ENCODE measurements around the gene ABHD12. TPM values are rescaled to one million over a fixed set of nuclear protein-coding genes. Genes with fewer than 3 reads are reported as not detected.

ABHD12 gene
- total and polyA plus RNA-seq, 2 donors (not counting 3 experiments of a cell fraction or from before 2014, with no cell fraction given), result 19.2 to 36.0 TPM

DNA sequence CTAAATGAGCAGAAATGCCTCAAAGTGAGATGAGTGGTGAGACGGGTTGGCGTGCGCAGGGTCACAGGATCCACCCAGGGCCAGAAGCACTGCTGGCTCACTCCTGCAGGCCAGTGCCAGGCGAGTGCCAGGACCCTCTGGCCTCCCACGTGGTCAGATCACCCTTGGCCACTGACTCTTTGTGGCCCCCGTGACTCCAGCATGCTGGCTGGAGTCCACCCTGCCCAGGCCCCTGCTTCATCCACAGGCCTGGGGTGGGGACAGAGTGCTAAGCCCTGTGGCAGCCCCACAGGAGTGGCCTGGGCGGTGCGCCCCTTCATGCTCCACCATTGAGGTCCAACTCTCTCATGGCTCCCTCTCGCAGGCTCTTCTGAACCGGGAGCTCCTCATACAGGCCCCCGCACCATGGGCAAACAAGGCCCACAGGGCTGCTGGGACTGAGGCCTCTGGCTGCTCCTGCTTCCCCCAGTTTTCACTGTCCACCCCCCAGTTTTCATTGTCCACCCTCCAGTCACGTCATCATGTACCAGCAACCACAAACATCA is 61.6 kb downstream of the ABHD12 start:
- H3K27me3 ChIP-seq (ENCODE audit: control insufficient read depth in 2 of 2, insufficient read depth in 2 of 2, low read length in 2 of 2), result no peaks in the 10 kb centered on the region
- TF ChIP-seq POLR2A (IDR thresholded peaks at IDR 0.05; ENCODE audit: low read depth, low read length), result no peak
- TF ChIP-seq POLR2AphosphoS5 (IDR thresholded peaks at IDR 0.05; ENCODE audit: insufficient read depth, low read depth, low read length), result no peak
- no peak for TF ChIP-seq EZH2 (IDR thresholded peaks at IDR 0.05; ENCODE audit: borderline replicate concordance, low read depth, low read length, severe bottlenecking)
- TF ChIP-seq JUN (IDR thresholded peaks at IDR 0.05; ENCODE audit: borderline replicate concordance, insufficient read depth, insufficient read length, low read depth), result no peak
- no peak for TF ChIP-seq CTCF (IDR thresholded peaks at IDR 0.05; ENCODE audit: extremely low read depth in 1 of 2, insufficient read depth in 1 of 2, low read depth in 1 of 2, low read length in 2 of 2)
- TF ChIP-seq, protein P1, sequence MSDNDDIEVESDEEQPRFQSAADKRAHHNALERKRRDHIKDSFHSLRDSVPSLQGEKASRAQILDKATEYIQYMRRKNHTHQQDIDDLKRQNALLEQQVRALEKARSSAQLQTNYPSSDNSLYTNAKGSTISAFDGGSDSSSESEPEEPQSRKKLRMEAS (IDR thresholded peaks at IDR 0.05; ENCODE audit: insufficient read depth, insufficient read length), result no peak
- no peak for TF ChIP-seq GATA2 (IDR thresholded peaks at IDR 0.05; ENCODE audit: insufficient read depth, insufficient read length, low read depth, low read length)
- no peak for TF ChIP-seq MYC (IDR thresholded peaks at IDR 0.05; ENCODE audit: low read depth, low read length)
- TF ChIP-seq FOS (IDR thresholded peaks at IDR 0.05; ENCODE audit: borderline replicate concordance, insufficient read depth, low read length), result no peak
- H3K9me3 ChIP-seq (replicated peaks; ENCODE audit: control insufficient read depth, insufficient read depth, low read length), result no peaks in the 10 kb centered on the region
- H3K27ac ChIP-seq (ENCODE audit: insufficient read depth, low read depth, low read length), result no peak overlapping the region
- H3K4me3 ChIP-seq (replicated peaks in 1 of 3; ENCODE audit: insufficient read depth in 1 of 3, low read depth in 1 of 3, low read length in 3 of 3), result no peak overlapping the region
- dilution Hi-C loops (cut with MboI; ENCODE audit: extremely low pct_ligation_motif_present, low sequenced_read_pairs) (no loop called here), intact Hi-C loops (cut with micrococcal nuclease) (no loop called here)
- H3K9me1 ChIP-seq (replicated peaks; ENCODE audit: control insufficient read depth, extremely low read depth, insufficient read depth, low read length), result no peaks in the 10 kb centered on the region
- H3K9ac ChIP-seq (replicated peaks; ENCODE audit: extremely low read depth, insufficient read depth, low read length), result no peak overlapping the region
- ChIA-PET POLR2A (no interaction called here), CTCF (no interaction called here)
- no peaks in the 10 kb centered on the region for H3K79me2 ChIP-seq (ENCODE audit: control insufficient read depth, insufficient read depth, low read length)
- H3K4me1 ChIP-seq (ENCODE audit: control insufficient read depth, extremely low read depth, insufficient read depth, low read length), result no peaks in the 10 kb centered on the region
- no TSS peak for BruUV-seq (replicated peaks)
- H4K20me1 ChIP-seq (replicated peaks; ENCODE audit: control insufficient read depth, extremely low read depth, insufficient read depth, low read length), result no peaks in the 10 kb centered on the region
- FAIRE-seq (no peak), DNase-seq (ENCODE audit: low read depth, low spot score) (no peak)
- H3K36me3 ChIP-seq (ENCODE audit: control insufficient read depth in 2 of 2, extremely low read depth in 1 of 2, insufficient read depth in 2 of 2, low read length in 2 of 2), result no peaks in the 10 kb centered on the region
- no peak overlapping the region for H3K4me2 ChIP-seq (ENCODE audit: insufficient read depth, low read length)
- H2AFZ ChIP-seq (ENCODE audit: low read depth, low read length), result no peak overlapping the region
